HG03520 (cell line): ENCODE measurements around the gene STOM.

Source experiments
- ATAC-seq: cut with Tn5 transposase; IDR thresholded peaks from one replicate; pipeline ENCODE4 v1.9.1; 2021; ENCODE audit warnings: mild to moderate bottlenecking, moderate library complexity; ENCODE audit not compliant: unreplicated experiment

STOM gene

DNA sequence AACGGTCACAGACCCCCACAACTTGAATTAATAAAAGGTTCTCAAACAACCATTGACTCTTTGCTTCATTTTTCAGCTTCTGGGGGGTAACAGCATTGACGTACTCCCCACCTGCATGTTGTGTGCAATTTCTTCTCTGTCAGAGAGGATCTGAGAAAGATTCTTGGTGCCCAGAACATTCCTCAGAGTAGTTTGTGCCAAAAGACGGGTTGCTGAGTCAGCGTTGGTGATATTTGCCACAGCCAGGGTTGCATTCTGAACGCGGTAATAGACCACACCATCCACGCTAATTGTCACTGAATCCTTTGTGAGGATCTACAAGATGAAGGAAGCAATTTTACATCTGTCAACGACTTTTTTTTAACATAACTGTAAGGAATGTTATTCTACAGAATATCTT is 21.0 kb downstream of the STOM start:
- no peak for ATAC-seq

DNA sequence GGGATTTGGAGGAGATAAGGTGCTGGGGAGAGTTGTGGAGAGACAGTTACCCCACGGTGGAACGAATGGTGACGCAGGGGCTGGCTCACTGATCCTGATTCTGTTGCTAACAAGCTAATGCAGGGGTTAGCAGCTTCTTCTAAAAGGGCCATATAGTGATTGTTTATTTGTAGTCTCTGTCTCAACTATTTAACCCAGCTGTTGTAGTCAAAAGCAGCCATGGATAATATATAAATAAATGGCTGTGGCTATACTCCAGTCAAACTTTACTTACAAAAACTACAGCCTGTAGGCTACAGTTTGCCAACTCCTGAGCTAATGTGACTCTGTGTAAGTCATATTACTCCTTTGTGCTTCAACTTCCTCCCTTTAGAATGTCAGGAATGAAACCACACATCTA is 21.8 kb downstream of the STOM start:
- no peak for ATAC-seq

DNA sequence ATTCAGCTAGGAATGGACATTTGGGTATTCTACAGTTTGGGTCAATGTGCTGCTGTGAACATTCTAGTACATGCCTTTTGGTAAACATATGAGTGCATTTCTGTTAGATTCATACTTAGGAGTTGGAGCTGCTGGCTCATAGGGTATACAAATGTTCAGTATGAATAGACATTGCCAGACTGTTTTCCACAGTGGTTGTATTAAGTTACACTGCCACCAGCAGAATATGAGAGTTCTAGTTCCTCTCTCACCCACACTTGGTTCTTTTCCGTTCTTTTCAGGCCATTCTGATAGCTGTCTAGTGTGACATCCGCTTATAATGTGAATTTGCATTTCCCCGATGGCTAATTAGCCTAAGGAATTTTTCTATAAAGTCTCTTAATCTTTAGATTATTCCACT is 25.0 kb downstream of the STOM start:
- no peak for ATAC-seq

DNA sequence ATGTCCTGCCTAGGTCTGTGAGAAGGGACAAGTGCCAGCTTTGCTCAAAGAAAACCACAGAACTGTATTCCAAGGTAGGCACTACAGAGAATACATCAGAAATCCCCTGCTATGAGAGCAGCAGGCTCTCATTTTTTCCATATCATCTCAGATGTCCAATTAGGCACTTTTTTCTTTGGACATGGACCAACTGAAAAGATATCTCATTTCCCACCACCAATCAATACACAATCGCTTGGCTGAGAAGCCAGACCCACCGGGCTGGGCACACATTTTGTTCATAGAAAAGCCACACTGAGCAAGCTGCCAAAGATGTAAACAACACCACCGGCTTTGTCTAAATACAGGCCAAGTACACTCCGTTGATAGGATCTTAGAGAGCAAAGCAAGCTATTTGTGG is 25.9 kb downstream of the STOM start:
- ATAC-seq: no peak

DNA sequence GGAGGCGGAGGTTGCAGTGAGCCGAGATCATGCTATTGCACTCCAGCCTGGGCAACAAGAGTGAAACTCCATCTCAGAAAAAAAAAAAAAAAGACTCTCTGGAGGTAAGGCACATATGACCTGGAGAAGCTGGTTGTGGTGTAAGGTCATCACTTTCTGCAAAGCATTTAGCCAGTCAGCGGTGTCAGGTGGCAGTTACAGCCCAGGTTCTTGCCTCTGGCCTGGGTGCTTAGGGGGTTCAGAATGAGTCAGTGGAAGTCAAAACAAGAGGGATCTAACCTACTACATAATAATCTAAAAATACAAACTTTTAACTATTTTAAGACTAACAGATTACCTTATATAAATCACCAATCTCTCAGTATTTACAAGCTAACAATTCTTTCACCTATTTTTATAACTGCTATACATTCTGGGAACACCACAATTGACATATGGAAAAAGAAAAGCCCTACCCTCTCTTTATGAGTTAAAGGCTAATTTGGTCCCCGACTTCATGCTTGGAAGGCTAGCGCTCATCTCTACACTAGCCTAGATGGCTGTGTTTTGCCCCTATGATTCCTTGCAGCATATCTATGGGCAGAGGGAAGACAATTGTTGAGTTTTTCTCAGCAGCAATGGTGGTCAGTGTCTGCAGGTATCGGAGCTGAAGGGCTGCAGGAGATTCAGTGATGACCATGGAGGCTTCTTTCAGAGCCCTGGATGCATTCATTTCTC is 29.2 kb downstream of the STOM start:
- peak; percentile 91 for ATAC-seq

DNA sequence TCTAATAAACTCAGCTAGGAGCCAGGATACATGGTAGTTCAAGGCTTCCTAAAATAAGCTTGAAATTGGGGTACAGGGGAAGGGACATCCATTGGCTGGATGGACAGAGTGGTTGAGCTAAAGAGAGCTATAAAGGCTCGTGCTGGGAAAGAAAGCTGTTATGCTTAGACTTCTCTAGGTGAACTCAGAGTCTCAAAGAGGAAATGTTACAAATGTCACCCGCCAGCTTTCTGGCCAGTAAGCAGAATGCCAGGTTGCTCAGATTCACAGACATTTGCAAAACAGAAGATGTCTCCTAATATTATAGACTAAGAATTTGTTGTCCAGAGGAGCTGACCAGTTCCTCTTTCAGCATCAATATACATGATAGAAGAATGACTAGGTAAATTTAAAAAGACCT is 30.6 kb downstream of the STOM start:
- no peak for ATAC-seq

DNA sequence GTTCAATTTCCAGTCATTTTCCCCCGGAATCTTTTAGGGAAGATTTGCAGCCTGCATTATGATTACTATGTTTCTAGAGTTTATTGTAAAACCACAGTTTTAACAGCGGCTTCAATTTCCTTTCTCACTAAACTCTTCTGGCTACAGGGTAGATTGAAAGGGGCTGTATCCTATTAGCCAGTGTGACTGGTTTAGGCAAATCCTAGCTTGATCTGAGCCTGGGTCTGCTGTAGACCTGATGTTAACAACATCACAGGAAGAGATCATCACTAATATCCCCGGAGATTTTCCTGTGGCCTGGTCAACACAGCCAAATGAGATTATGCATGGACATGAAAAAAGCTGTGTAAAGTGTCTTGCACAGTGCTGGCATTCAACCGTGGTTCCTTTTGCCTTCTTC is 33.4 kb downstream of the STOM start:
- ATAC-seq: no peak

DNA sequence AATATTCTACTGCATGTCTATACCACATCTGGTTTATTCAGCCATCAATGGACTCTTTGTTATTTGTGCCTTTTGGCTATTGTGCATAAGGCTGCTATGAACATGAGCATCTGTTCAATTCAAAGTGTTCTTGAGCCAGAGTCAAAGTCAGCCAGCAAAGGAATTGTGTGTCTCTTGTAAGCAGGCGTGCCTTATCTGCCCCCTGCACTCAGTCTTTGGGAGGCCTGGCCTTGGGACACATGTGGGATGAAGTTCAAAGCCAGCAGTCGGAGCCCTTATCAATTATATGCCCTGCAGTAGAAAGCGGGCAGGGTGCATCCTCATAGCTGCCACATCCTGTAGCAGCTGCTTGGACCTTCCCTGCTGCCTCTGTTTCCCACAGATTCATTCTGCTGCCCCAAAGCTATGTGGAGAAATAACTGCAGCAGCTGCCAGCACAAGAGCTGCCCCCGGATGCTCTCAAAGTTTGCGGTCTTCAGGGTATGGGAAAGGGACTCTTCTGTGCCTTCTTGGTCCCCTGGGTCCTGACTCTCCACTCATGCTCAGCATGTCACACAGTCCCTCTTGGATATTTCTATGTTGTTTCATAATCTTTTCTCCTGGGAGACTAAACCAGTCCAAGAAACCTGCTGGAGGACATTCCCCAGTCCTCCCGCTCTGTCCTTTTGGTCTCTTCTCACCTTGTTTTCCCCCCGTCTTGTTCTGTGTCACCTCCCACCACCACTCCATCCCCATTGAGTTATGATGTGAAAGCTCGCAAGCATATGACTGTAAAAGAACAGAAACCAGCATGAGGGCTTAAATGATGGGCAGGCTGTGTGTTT is 35.9 kb downstream of the STOM start:
- no peak for ATAC-seq

DNA sequence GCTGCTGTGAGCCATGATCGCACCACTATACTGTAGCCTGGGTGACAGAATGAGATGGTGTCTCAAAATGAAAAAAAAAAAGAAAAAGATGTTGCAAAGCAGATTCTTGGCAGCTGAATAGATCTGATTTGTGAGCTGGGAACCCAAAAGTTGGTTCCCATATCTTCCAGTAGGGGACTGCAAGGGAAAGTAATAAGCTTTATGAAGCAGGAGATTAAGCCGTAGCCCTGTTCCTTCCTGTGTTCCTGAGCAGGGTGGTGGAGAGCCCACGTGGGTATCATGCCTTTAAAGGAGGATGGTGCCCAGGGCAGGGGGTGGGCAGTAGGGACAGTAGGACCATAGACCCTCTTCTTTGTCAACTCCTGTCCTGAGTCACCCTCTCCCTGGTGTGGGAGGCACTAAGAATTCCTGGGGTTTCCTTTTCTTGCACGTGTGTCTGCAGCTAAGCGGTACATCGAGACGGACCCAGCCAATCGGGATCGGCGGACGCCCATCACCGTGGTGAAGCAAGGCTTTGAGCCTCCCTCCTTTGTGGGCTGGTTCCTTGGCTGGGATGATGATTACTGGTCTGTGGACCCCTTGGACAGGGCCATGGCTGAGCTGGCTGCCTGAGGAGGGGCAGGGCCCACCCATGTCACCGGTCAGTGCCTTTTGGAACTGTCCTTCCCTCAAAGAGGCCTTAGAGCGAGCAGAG is 37.9 kb downstream of the STOM start:
- no peak for ATAC-seq

DNA sequence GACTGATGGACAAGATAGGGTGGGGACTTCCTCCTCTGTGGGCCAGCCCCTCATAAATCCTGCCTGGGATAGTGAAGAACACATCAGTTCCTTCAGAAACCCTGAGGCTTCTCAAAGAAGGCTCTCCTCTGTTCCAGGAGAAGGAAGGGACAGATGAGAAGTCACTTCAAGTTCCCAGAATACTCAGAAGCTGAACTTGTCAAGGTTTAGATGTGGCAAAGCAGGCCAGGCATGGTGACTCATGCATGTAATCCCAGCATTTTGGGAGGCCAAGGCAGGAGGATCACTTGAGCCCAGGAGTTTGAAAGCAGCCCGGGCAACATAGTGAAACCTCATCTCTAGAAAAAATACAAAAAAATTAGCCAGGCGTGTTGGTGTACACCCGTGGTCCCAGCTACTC is 38.5 kb downstream of the STOM start:
- no peak for ATAC-seq

DNA sequence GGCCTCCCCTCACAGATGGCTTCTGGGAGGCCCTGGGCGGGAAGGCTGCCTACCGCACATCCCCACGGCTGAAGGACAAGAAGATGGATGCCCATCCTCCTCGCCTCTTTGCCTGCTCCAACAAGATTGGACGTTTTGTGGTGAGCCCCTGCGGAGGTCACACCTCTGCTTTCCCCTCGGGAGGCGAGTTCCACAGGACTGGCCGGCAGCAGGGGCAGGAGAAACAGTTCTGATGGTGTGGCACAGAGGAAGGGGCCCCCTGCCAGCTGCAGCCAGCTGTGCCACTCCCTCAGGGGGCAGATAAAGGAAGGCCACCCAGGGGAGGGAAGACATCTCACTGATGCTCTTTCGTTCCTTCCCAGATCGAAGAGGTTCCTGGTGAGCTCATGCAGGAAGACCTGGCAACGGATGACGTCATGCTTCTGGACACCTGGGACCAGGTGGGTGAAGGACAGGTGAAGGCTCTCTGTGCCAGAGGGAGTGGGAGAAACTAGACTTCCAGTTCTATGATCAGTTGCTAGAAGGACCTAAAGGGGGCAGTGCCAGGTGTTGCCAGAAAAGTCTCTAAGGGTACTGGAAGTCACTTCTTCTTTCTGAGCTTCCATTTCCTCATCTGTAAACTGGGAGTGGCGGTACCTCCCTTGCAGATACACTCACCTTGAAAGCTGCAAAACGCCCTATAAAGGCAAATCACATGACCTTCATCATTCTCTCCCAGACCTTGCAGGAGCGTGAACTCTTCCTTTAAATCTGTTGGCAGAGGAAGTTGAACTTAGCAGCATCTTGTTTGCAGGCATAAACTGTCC is 41.0 kb downstream of the STOM start:
- ATAC-seq: no peak

DNA sequence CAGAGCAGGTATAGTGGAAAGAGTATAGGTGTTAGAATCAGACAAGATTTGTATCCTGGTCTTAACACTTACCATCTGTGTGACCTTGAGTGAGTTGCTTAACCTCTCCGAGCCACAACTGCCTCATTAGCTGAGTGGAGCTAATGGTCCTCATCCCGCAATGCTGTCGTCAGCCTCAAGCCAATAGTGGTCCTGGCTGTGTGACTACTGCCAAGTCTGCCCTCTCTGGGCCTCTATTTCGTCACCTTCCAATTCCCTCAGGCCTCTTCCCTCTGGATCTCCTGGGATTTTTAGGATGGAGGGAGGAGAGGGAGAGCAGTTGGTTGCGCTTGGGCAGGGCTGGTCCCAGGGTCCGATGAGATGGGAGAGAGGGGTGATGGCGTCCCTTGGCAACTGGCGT is 41.6 kb downstream of the STOM start:
- ATAC-seq: no peak

DNA sequence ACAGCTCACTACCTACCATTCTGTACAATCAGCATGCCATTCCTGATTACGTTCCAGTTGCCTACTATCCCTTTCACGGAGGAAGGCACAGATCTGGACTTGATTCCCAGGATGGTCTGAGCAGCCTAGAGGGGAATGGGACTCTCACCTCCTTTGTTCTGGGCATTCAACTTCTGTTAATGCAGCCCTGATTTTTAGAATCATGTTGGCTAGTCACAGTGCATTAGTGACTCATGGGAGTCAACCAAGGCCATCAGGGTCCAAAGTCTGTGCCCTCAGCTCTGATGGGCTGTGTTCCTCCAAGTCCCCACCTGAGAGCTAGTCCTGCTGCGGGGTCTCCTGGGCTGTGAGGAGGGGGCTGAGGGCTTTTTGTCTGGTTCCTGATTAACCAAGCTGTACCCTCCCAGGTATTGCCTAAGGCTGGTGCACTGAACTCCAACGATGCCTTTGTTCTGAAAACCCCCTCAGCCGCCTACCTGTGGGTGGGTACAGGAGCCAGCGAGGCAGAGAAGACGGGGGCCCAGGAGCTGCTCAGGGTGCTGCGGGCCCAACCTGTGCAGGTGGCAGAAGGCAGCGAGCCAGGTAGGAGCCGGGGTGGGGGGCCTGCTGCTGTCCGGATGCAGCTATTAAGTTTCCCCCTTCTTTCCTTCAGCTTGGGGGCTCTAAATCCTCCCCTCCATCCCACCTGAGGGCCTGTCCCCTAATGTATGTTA is 43.0 kb downstream of the STOM start:
- ATAC-seq: no peak

DNA sequence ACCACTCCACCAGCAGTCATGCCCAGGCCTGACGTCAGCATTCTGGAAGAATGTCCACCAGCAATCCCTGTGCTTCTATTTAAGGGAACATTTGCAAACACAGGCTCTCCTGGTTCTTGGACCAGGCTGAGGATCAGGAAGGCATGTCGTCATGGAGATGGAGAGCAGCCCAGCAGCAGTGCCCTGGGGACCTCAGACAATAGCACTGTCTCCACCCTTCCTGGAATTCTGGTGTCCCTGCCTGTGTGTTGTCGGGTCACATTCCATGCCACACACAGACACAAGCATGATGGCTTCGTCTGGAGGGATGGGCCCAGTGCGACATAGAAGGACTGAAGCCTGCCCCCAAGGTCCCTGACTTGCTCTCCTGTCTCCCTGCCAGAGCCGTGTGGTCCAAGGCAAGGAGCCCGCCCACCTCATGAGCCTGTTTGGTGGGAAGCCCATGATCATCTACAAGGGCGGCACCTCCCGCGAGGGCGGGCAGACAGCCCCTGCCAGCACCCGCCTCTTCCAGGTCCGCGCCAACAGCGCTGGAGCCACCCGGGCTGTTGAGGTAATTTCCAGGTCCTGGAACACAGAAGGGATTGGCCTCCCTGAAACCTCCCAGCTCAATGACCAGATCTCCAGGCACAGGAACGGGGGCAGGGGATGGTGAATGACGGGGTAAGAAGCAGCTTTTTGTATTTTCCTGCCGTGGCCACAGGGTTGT is 43.8 kb downstream of the STOM start:
- no peak for ATAC-seq

DNA sequence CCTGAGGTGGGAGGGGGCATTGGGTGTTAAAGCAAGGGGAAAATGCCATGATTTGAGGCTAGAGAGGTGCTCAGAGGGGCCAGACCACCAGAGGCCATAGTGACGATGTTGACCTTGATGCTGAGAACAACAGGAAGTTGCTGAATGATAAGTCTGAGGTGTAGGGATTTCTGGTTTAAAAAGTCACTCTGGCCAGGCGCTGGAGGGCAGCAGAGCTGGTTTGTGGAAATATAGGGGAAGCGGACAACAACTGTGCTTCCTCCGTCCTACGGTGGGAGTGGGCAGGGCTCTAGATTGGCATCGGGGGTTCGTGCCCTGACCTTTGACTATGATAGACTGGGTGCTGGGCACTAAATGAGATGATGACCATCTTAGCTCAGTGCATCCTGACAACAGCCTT is 44.7 kb downstream of the STOM start:
- ATAC-seq: no peak

DNA sequence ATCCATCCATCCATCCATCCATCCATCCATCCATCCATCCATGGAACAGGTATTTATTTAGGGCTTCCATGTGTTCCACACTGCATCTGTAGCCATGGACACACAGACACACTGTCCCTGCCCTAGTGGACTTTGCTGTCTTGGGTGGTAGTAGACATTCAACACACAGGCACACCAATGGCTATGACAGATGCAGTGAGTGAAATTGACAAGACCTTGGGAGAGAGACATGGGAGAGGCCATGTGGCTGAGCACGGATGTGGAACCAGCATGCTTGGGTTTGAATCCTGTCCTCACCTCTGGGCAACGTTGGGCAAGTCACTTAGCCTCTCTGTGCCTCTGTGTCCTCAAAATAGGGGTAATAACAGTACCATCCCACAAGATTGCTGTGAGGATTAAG is 45.3 kb downstream of the STOM start:
- ATAC-seq: no peak

DNA sequence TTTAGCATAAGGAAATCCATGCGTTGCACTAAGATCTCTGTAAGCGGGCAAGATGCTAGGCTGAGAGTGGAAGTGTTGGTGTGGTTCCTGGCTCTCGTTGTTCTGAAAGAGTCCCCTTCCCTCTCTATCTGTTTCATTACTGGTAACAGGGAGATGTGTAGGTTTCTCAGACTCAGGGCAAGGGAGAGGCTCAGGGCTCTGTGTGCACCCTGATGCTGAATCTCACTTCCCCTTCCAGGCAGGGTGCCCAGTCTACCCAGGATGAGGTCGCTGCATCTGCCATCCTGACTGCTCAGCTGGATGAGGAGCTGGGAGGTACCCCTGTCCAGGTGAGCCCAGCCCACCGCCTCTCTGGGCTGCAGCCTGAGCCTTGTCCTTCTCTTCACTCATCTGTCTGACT is 45.7 kb downstream of the STOM start:
- ATAC-seq: no peak

DNA sequence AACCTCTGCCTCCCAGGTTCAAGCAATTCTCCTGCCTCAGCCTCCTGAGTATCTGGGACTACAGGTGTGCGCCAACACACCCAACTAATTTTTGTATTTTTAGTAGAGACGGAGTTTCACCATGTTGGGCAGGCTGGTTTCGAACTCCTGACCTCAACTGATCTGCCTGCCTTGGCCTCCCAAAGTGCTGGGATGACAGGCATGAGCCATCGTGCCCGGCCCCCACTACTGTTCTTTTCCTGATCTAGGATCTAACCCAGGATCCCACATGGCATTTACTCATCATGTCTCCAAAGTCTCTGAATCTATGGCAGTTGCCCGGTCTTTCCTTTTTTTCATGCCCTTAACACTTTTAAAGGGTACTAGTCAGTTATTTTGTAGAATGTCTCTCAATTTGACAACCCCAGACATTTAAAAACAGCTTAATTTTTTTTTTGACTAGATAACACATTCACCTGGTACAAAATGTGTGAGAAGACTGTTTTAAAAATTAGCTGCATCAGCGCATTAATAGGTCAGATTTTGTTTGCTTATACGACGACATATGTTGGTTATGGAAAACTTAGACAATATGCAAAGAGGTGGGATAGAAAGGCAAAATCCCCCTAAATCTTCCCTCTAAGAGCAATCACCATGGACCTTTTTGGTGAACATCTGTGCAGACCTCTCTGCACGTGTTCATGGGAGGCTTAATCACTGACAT is 46.5 kb downstream of the STOM start:
- ATAC-seq: no peak

DNA sequence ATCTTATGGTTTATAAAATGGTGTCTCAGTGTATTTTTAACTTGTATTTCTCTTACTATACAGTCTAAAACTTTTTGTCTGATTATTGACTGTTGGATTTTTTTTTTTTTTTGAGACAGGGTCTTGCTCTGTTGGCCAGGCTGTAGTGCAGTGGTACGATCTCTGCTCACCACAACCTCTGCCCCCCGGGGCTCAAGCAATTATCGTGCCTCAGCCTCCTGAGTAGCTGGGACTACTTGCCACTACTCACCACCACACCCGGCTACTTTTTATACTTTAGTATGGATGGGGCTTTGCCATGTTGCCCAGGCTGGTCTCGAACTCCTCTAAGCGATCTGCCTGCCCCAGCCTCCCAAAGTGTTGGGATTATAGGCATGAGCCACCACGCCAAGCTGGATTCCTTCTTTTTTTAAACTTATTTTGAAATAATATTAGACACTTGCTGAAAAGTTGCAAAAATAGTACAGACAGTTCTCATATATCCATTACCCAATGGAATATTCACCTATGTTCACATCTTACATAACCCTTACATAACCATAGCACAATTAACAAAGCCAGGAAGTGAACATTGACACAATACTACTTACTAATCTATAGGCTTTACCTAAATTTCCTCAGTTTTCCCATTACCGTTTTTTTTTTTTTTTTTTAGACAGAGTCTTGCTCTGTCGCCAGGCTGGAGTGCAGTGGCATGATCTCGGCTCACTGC is 47.2 kb downstream of the STOM start:
- no peak for ATAC-seq
